RWPE1 (cell line): ENCODE results near the gene DEAF1.
A peak's percentile ranks its signal among the peaks of the same experiment; 100 is the strongest.

Experiments used
- CTCF ChIA-PET: fragments of 350-600 bp; sonication (Branson Sonifier 250); formaldehyde crosslinking; extraction: SDS; loops from one replicate; lab custom pipeline; 2021; lab: Yijun Ruan, JAX
- POLR2A ChIA-PET: fragments of 400-600 bp; formaldehyde crosslinking; extraction: SDS; loops from one replicate; lab custom pipeline; 2020; ENCODE audit warnings: antibody characterized with exemption; ENCODE audit not compliant: low non-redundant PET; lab: Yijun Ruan, JAX
- DNase-seq: peaks from one replicate; pipeline ENCODE4 v3.0.0; 2012; ENCODE audit warnings: low spot score
- H3K27ac ChIP-seq: fragments of 450-650 bp; 2 replicates; pipeline ENCODE4 v1.5.1; 2017
- TF ChIP-seq, protein P1 (sequence below): fragments of 450-650 bp; conservative IDR thresholded peaks from 2 replicates; pipeline ENCODE4 v1.5.1; 2017; ENCODE audit warnings: low read depth, mild to moderate bottlenecking

DEAF1 gene

DNA sequence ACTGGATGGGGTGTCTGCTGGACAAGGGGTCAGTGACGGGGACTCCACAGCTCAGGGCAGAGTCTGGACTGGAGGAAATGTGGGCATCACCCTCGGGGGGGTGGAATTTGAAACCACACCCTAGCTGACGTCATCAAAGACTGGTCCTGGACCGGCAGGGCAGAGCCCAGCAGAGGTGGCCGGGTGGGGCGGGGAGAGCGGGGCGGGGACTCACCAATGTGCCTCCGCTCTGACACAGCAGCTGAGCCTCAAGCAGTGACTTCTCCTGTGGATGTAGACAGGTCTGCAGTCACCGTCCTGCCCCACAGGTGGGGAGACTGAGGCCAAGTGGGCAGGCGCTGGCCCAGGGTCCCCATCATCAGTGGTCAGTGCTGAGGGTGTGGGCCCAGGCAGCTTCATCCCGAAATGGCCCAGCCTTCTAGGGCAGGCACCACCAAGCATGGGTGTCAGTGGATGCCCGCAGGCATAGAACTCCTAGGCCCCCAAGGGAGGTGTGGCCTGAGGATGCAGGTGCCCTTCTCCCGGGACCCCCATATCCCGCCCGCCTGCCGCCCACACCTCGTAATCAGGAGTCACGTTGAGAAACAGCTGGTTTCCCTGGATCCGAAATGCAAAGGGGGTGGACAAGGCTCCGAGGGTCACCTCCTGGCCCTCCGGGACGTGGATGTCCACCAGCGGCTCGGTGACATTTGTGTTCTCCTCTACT lies 70.9 kb downstream of the DEAF1 start:
- TF ChIP-seq, protein P1, sequence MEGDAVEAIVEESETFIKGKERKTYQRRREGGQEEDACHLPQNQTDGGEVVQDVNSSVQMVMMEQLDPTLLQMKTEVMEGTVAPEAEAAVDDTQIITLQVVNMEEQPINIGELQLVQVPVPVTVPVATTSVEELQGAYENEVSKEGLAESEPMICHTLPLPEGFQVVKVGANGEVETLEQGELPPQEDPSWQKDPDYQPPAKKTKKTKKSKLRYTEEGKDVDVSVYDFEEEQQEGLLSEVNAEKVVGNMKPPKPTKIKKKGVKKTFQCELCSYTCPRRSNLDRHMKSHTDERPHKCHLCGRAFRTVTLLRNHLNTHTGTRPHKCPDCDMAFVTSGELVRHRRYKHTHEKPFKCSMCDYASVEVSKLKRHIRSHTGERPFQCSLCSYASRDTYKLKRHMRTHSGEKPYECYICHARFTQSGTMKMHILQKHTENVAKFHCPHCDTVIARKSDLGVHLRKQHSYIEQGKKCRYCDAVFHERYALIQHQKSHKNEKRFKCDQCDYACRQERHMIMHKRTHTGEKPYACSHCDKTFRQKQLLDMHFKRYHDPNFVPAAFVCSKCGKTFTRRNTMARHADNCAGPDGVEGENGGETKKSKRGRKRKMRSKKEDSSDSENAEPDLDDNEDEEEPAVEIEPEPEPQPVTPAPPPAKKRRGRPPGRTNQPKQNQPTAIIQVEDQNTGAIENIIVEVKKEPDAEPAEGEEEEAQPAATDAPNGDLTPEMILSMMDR = no peak
- peak overlapping the region; percentile 32 for H3K27ac ChIP-seq
- DNase-seq = peak; percentile 73
- ChIA-PET POLR2A (interaction anchor here (0.5 kb wide), 1 partner anchor 8 kb away, joined by 3 read pairs; no protein-coding TSS in a partner anchor), CTCF (no interaction called here)

DNA sequence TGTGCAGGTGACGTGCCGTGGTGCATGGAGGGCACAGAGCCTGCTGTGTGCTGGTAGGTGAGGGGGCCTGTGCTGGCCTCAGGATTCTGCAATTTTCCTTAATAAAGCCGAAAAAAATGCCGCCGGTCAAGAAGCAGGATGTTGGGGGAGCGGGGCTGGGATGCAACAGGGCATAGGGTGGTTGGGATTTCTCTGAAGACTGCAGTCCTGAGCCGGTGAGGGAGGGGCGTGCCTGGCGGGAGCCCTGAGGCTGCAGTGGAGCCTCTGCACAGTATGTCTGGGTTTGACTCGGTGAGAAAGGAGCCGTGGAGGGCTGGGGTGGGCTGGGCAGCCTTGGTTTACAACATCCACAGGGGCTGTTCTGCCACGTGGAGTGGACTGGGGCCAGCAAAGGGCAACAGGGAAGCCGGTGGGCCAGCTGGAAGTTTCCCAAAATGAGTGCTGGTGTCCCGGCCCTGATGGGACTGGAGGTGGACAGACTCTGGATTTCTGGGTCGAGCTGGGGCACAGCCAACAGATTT lies 71.6 kb downstream of the DEAF1 start:
- H3K27ac ChIP-seq = peak overlapping the region; percentile 32
- TF ChIP-seq, protein P1 = no peak
- ChIA-PET CTCF (no interaction called here), POLR2A (no interaction called here)
- DNase-seq = no peak

DNA sequence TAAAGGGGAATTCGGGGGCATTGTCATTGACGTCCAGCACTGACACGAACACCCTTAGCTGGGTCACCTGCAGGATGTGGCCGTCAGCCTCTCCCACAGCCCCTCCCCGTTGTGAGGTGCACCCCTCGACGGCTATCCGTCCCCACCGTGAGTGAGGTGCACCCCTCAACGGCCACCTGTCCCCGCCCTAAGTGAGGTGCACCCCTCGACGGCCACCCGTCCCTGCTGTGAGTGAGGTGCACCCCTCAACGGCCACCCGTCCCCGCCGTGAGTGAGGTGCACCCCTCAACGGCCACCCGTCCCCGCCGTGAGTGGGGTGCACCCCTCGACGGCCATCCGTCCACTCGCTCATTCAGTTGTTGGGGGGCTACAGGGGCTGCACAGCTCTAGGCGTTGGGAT lies 73.2 kb downstream of the DEAF1 start:
- TF ChIP-seq, protein P1 = no peak
- CTCF ChIA-PET = no interaction called here
- DNase-seq = no peak
- POLR2A ChIA-PET = no interaction called here
- no peak overlapping the region for H3K27ac ChIP-seq

DNA sequence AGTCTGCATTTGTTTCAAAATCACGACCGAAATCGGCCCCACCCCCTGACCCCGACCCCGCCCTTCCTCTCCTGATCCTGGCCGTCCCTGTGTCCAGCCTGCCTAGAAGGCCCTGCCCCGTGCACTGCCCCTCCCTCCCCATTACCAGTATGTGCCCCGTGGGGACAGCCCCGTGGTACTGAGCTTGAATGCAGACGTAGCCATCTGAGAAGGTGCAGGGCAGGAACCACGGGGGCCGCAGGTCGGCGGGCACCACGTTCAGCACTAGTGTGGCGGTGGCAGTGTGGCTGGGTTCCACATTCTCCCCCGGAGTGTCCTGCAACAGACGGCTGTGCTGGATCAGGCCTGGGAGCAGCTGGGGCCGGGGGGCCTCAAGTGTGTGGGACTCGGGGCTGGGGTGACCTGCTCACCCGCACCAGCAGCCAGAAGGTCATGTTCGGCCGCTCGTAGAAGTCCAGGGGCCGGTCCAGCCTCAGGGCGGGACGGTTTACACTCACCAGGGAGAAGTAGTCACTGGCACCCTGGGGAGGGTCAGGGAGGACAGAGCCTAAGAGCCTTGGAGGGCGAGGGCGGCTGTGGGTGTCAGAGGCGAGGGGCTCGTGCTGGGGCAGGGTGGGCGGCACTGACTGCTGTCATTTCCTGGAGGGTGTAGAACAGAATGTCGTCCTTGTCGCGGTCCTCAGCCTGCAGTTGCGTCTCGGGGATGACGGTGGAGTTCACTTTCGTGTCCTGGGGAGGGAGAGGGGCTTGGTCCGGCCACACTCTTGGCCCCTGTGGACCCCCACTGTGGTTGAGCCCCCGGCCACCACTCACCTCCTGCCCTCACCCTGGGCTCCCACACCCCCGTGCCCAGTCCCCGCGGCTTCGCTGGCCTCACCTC lies 73.8 kb downstream of the DEAF1 start:
- TF ChIP-seq, protein P1 = no peak
- H3K27ac ChIP-seq = 0 out of 2 replicates have a peak overlapping the region, but pooled peaks have one; percentile 2
- DNase-seq = no peak
- ChIA-PET POLR2A (no interaction called here), CTCF (no interaction called here)

DNA sequence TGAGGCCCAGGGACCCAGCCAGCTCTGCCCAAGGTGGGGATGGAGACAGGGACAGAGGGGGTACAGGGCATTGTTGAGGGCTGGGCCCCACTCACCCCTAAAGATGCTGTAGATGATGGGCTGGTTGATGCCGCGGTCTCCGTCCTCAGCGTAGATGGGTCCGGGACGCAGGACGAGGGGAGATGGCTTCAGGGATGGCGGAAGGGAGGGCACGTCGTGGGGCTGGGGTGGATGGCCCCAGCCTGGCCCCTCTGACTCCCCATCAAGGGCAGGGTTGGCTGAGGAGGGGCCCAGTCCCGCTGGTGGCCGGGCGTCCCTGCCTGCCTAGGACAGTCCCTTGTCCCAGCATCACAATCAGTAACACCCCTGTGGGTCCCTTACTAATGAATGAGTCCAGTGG lies 74.8 kb downstream of the DEAF1 start:
- CTCF ChIA-PET = no interaction called here
- TF ChIP-seq, protein P1 = no peak
- POLR2A ChIA-PET = no interaction called here
- 0 out of 2 replicates have a peak overlapping the region, but pooled peaks have one; percentile 2 for H3K27ac ChIP-seq
- DNase-seq = no peak

DNA sequence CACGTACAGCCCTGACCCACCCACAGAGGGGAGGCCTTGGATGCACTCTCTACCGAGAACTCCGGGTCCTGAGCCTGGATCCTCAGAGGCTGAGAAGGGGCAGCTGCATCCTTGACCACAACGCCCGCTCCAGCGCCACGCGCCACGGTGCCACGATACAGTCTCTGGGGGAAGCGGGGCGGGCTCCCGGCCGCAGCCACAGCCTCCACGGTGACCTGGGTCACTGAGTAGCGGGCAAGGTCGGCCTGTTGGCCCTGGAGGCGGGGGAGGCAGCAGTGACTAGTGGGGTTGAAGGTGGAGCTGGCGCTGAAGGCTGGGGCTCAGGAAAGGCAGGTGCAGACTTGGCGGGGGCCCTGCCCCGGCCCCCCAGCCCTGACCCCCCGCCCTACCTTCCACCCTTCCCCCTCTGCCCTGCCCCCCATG lies 75.4 kb downstream of the DEAF1 start:
- TF ChIP-seq, protein P1 = no peak
- no peak overlapping the region; the same call in 1 of the 2 replicates for H3K27ac ChIP-seq
- no peak for DNase-seq
- ChIA-PET POLR2A (no interaction called here), CTCF (no interaction called here)
